Midbrain (tissue), 1 donor: ENCODE measurements around the gene ANKRD36.
"Not testable (repeated sequence)": the region's sequence is repeated elsewhere in the genome, so short reads cannot be mapped to it uniquely, and the experiment has no call there.

ENCODE experiments used
- DNase-seq: peaks from one replicate; lab custom pipeline; 2025; lab: John Stamatoyannopoulos, UW

Gene ANKRD36

DNA sequence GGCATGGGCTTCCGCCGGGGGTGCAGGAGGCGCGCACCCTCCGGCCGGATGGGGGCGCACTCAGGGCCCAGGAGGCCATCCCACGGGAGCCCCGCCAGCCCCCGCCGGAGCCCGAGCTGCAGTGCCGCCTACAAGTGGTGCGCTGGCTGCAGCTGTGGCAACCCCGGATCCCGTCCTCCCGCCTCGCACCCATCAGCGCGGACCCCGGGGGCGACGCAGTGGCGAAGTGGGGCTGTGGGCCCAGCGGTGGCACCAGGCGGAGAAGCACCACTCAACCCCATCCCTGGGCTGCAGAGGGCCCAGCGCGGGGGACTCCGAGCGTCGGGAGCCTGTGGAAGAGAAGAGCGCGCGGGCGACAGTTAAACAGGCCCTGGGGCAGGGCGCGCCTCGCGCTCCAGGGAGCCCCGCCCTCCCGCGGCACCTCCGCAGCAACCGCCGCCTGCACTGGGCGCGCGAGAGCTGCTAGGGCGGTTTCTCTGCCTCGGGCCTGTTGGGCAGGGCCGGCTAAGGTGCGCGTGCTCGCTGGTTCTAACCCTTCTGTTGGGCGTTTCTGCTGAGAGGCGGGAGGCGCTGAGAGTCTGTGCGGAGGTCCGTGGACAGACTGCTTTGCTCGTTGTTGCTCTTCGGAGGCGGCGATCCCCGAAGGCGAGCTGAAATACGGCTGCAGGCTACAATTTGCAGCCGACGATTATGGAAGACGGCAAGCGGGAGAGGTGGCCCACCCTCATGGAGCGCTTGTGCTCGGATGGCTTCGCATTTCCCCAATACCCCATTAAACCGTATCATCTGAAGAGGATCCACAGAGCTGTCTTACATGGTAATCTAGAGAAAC is at the start of gene ANKRD36:
ANKRD36 (plus strand) TSS at position 104 of the 832 bp plus-strand sequence; CDS start at position 691, 587 bp downstream.
- DNase-seq = not testable (repeated sequence)

DNA sequence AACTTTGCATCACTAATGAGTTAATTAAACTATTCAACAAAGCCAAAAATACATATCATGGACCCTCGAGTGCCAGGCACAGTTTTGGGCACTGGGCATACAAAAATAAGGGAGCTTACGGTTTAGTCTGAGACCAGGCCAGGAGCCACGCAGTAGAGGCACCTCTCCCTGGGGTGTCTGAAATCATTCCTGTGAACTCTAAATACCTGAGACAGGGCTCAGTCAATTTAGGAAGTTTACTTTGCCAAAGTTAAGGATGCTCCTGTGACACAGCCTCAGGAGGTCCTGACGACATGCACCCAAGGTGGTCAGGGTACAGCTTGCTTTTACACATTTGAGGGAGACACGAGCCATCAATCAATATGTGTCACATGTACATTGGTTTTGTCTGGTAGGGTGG is 46.9 kb upstream of the ANKRD36 start:
- DNase-seq = not testable (repeated sequence)

DNA sequence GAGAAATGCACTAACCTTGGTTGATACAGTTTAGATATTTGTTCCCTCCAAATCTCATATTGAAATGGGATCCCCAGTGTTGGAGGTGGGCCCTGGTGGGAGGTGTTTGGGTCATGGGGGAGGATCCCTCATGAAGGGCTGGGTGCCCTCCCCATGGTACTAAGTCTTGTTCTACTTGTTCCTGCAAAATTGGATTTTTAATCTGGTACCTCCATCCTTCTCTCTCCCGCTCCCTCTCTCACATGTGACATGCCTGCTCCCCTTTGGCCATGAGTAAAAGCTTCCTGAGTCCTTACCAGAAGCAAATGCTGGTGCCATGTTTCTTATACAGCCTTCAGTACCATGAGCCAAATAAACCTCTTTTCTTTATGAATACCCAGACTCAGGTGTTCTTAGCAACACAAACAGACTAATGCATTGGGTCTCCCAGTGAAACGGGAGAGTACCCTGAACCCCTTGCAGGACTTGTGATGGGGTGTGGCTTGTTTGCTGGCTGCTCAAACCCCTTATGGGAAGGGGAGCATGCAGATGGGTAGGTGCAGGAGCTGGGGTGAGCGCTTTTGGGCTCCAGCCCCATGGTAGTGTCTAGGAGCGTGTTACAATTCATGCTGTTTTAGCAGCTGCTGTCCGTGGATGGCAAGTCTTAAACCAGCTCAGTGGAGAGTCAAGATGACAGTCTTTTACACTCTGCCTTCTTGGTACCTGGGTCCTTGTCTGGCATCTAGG is 45.5 kb upstream of the ANKRD36 start:
- DNase-seq = no peak

DNA sequence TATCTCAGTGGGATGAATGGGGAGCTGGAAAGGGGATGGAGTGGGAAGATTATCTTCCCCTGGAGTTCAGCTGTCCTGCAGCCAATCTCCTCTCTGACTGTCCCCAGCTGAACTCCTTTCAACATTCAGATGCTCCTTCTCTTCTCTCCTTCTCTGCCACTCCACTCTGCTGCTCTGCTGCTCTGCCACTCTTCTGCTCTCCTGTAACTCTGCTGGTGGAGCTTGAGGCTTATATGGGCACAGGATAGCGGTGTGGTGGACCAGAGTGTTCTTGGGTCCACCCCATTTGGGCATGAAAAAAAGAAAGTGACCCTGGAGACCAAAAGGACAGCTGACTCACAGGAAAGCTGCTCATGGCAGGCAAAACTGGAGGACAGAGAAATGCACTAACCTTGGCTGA is 44.9 kb upstream of the ANKRD36 start:
- no peak for DNase-seq

DNA sequence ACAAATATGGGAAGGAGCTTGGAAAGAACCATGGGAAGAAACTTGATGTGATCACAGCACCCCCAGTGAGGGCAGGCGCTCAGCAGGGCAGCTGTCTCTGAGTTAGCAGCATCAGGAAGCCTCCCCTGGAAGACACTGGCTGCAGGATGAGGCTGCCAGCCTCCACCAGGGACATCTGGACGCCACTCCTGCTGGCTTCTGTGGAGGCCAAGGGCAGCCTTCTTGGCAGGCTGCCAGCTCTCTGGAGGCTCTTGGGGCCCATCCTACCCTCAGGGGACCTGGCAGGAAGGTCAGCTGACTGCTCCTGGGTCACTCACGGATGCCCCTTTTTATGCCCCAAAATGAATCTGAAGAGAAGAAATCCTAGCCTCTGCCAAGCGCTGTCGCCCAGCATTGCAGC is 44.2 kb upstream of the ANKRD36 start:
- not testable (repeated sequence) for DNase-seq

DNA sequence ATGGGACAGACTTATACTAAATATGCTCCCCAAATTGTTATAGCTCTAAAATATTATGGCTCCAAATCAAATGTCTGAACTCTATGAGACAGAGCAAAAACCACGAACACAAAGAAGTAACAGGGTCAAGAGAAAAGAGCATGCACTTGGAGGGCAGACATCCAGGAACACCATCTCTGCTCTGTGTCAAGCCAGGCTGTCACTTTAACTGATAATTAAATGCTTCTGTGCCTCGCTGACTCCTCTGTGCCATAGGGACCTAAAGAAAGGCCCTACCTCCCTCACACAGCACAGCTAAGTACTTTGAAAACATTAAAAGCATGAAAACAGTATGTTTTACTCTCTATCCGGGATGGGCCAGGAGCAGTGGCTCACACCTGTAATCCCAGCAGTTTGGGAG is 42.0 kb upstream of the ANKRD36 start:
- not testable (repeated sequence) for DNase-seq

DNA sequence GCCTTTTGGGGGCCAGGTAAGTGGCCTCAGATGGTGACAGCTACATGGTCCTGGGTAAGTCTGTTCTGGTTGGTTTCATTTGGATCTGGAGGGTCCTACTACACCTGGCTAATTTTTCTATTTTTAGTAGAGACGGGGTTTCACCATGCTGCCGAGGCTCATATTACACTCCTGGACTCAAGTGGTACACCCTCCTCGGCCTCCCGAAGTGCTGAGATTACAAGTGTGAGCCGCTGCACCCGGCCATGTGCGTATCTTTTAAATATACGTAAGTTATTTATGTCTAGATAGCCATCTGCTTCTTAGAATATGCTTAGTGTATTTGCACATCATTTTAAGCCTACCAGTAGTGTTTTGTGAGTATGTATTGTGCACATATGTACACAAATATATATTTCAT is 35.7 kb upstream of the ANKRD36 start:
- DNase-seq = not testable (repeated sequence)

DNA sequence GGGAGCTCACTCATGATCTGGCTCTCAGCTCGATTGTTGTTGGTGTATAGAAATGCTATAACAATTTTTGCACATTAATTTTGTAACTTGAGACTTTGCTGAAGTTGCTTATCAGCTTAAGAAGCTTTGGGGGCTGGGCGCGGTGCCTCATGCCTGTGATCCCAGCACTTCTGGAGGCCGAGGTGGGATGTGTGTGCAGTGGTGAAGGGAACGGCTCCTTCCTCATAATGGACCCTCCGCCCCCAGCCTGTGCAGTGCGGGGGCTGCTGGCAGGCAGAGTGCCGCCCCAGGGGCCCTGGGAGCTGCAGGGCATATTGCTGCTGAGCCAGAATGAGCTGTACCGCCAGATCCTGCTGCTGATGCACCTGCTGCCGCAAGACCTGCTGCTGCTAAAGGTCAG is 32.1 kb upstream of the ANKRD36 start:
- DNase-seq = not testable (repeated sequence)

DNA sequence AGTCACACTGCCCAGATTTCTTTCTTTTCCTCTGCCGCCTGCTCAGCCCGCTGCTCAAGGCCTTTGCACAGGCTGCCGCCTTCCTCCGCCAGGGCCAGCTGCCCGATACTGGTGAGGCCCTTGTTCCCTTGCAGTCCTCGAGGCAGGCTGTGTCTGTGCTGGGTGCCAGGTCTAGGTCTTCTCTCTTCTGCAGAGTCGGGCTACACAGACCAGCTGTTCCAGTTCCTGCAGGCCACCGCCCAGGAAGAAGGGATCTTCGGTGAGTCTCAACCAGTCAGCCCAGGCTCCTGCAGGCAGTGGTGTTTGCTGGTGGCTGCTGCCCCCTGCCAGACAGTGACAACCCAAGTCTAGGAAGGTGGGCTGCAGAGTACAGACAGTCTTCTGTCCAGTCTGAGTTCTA is 30.7 kb upstream of the ANKRD36 start:
- DNase-seq = not testable (repeated sequence)

DNA sequence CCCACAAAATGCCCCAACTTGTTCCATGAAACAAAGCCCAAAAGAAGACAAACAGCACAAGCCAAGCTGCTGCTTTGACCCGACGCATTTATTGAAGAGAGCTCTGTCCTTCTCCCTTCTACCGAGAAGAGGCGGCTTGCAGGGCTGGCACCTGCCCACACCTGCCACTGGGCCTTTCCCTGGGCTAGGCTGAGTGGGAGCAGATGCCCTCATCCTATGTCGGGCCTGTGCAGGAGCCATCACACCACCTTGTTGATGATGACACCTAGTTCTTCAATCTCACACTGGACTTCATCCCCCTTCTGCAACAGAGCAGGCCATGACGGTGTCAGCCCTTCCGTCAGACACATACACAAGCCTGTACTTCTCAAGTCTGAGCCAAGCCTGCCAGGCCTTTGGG is 29.4 kb upstream of the ANKRD36 start:
- DNase-seq = not testable (repeated sequence)

DNA sequence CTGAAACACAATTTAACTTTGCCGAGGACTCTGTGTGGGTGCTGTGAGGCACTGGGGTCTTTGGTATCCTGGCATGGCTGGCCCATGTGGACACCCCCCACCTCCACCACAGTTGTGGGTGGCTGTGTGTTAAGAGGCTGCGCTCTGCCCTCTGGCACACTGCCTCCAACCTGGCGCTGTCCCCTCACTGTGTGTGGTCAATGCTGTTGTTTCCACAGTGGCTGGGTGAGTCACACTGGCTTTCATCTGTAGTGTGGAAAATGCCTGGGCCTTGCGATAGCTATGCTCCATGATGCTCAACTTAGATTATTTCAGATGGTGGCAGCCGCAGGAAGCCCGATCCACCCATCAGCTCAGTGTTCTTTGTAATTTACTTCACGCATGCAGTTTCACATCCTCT is 27.9 kb upstream of the ANKRD36 start:
- DNase-seq = not testable (repeated sequence)

DNA sequence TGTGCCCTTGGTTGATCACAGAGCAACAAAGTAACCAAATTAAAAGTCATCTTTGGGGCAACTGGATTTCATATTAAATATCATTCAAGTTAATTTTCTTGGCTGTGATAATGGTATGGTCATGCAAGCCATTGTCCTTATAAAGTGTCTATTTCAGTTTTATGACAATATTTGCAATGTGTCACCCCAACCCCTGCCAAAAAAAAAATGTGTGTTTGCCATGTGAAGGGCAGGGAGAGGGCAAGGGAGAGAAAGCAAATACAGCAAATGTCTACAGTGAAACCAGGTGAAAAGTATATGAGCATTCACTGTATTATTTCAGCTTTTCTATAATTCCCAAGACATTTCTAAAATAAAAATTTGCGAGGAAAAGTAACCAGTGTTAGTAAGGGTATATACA is 24.2 kb upstream of the ANKRD36 start:
- DNase-seq = not testable (repeated sequence)

DNA sequence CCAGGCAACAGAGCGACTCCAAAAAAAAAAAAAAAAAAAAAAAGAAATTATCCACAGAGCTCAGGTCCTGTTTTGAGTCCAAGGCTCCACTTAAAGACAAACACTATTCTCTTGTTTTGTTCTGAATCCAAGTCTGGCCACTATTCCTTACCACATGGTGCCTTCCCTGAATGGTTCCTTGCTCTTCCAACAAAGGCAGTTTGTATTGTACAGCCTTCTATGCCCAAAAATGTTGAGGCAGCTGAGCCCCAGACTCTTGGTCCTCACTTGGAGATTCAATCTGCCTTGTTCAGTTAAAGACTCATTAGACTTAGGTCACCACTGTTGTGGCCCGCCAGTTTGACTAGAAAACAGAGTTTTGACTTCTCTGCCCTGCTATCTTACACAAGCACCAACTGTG is 20.0 kb upstream of the ANKRD36 start:
- peak; percentile 31 for DNase-seq

DNA sequence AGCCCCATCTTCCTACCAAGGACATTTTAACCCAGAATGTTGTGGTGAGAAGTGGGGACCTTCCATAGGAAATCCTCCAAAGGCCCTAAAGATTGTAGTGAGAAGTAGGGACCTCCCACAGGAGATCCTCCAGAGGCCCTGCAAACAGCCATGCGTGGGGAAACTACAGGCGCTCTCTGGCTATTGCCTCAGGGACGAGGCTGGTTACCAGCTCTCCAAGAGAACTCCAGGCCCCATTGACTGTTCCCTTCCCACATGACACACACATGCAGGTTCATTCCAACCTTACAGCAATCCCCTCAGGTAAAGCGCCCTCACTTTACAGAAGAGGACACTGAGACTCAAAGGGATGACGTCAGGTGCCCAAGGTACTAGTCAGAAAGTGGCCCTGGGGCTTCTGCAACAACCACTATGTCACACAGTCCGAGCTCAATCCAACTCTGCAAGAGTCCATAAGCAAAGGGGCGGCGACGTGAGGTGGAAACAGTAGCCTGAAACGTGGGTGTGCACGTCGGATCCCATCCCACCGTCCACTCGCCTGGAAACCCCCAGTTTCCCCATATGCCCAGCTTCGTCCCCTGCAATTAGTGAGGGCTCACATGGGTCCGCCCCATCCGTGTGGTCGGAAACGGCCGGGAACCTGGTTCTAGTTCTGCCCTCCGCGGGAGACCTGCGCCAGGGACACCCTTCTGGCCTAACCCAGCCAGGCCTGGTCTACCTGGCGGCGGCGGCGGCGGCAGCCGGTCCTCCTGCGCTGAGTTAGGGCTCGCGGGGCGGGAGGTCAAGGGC is 18.8 kb upstream of the ANKRD36 start:
- DNase-seq = not testable (repeated sequence)

DNA sequence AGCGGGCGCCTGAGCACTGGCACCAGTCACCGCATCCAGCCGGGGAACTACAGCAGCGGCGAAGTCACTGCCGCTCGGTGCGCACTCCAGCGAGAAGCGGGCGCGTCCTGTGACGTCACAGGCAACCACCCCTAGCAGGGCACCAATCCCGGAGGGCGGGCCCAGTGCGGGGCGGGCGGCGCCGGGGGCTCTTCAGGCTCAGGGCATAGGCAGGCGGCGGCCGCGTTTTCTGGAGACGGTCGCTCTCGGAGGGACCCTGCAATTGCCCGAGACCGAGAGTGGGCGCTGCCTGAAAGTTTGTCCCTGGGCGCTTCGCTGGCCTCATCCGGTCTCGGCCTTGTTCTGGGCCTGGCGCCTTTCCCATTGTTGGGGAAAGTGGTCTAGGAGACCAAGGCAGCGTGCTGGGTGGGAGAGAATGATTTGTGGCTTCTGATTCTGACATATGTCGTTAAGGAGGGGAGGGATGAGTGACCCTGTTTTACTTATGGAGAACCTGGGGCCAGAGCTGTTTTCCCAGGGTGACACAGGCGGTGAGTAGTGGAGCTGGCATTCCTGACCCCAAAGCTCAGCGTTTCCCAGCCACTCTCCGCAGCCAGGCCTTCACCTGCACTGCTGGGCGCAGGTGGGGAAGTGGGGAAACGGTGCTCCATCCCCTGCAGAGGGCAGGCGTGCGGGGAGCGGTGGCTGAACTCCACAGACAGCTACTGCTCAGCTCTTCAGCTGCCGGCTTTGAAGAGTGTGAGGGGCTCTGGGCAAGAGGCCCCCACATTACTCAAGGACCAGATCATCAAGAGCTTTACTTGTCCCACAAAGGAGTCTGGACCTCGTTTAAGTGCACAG is 18.0 kb upstream of the ANKRD36 start, which contains the start of gene FAHD2B:
FAHD2B (minus strand) TSS at position 111 of the 840 bp plus-strand sequence. CDS start 3,176 bp downstream, outside the sequence.
- peak; percentile 77 for DNase-seq

DNA sequence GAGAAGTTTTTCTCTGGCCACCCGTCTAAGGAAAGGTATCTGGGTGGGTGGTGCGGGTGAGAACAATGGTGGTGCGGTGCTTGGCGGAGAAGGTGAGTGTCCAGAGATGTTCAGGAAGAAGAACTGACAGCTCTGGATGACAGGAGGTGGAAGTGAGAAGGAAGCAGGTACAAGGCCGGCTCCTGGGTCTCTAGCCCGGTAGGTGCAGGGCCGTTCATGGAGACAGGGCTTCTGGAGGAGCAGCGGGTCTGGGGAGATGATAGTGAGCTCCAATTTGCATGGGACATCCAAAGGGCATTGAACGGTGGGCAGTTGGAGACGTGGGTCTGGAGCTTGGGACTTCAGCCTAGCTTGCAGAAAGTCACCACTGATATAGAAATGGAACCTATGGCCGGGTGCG is 17.3 kb upstream of the ANKRD36 start:
- DNase-seq = no peak

DNA sequence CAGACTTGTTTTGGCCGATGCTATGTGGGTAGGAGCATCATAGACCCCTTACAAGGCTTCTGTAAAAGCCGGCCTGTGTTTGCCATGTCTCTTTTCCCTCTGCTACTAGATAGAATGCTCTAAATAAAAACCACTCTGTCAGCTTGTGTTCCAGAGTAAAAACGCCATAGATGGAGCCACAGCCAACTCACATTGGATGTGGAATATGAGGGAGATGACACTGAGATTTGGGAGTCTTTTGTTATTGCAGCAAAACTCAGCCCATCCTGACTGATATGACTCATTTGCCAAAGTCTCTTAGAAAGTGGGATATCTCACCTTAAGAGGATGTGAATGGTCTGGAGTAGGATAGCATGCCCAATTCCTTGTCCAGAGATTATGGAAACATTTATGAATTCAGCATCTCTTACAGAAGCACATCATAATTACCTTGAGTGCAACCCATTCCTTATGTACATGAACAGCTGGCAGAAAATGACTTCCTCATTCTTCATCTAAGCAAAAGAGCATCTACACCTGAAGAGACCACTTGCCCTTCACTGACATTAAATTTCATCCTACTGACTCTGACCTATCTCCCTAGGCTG is 14.1 kb upstream of the ANKRD36 start:
- DNase-seq = not testable (repeated sequence)

DNA sequence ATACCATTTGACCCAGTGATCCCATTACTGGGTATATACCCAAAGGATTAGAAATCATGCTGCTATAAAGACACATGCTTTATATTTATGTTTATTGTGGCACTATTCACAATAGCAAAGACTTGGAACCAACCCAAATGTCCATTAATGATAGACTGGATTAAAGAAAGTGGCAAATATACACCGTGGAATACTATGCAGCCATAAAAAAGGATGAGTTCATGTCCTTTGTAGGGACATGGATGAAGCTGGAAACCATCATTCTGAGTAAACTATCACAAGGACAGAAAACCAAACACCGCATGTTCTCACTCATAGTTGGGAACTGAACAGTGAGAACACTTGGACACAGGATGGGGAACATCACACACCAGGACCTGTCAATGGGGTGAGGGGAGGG is 6.1 kb upstream of the ANKRD36 start:
- not testable (repeated sequence) for DNase-seq

DNA sequence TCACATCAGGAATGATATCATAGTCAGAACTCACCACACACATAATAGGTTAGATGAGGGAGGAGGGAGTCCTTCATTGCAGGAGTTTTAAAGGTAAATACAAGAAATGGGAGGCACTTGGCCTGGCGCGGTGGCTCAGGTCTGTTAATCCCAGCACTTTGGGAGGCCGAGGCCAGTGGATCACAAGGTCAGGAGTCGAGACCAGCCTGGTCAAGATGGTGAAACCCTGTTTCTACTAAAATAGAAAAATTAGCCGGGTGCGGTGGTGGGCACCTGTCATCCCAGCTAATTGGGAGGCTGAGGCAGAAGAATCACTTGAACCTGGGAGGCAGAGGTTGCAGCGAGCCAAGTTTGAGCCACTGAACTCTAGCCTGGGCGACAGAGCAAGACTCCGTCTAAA is 1.7 kb upstream of the ANKRD36 start:
- DNase-seq = not testable (repeated sequence)

DNA sequence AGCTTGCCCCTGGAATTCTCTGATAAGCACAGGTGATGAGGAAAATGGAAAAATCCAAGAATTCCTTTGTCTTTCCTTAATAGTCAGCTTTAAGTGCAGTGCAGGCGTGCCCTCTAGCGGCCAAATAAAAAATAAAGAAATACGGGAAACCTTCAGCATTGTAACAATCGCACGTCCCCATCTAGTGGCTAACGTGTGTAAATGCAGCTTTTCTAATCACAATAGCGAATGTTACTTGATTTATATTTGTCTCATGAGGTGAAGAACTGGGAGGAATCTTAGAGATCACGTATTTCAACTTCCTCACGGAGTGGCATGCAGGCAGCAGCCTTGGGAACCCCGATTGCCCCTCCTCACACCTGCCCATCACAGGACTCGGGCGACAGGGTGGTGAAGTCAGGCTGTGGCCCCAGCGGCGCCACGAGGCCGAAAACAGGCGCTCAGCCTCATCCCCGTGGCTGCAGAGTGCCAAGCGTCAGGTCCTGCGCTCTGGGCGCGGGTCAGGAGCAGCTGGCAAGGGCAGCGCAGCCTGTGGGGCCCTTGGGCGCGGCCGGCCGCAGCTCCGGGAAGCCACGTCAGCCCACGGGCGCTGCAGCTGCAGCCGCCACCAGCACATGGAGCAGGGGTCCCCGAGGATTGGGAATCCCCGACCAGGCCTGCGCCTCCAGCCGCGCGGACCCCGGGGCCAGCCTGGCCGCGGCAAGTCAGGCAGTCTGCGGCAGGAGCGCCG is 468 bp upstream of the ANKRD36 start:
- not testable (repeated sequence) for DNase-seq
